ENCODE results near the gene ADARB1.

- no peak for TF ChIP-seq CTCF (conservative IDR thresholded peaks at IDR 0.05; ENCODE audit: low read depth, low read length)
- no peak for TF ChIP-seq USF2 (IDR thresholded peaks at IDR 0.05; ENCODE audit: low read depth, low read length)
- no peak for TF ChIP-seq RCOR1 (IDR thresholded peaks at IDR 0.05; ENCODE audit: insufficient replicate concordance, low read length)
- TF ChIP-seq MAFK (IDR thresholded peaks at IDR 0.05; ENCODE audit: low read depth, low read length): no peak
- no peak for TF ChIP-seq MXI1 (IDR thresholded peaks at IDR 0.05; ENCODE audit: borderline replicate concordance, low read depth, low read length)
- no peak for TF ChIP-seq NFE2L2 (IDR thresholded peaks at IDR 0.05; ENCODE audit: low read depth, low read length)
- TF ChIP-seq RAD21 (IDR thresholded peaks at IDR 0.05; ENCODE audit: low read length): no peak
- TF ChIP-seq BHLHE40 (IDR thresholded peaks at IDR 0.05; ENCODE audit: low read depth, low read length): no peak
- no peak for TF ChIP-seq POLR2A (IDR thresholded peaks at IDR 0.05; ENCODE audit: low read depth, low read length)
- no peak for TF ChIP-seq RFX5 (IDR thresholded peaks at IDR 0.05; ENCODE audit: low read depth, low read length)
- no peak for TF ChIP-seq CEBPB (IDR thresholded peaks at IDR 0.05; ENCODE audit: low read depth, low read length)
- no peak for TF ChIP-seq SMC3 (IDR thresholded peaks at IDR 0.05; ENCODE audit: low read depth, low read length)
- TF ChIP-seq CHD1 (IDR thresholded peaks at IDR 0.05; ENCODE audit: low read depth, low read length): no peak
- TF ChIP-seq, protein P1, sequence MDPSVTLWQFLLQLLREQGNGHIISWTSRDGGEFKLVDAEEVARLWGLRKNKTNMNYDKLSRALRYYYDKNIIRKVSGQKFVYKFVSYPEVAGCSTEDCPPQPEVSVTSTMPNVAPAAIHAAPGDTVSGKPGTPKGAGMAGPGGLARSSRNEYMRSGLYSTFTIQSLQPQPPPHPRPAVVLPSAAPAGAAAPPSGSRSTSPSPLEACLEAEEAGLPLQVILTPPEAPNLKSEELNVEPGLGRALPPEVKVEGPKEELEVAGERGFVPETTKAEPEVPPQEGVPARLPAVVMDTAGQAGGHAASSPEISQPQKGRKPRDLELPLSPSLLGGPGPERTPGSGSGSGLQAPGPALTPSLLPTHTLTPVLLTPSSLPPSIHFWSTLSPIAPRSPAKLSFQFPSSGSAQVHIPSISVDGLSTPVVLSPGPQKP (IDR thresholded peaks at IDR 0.05; ENCODE audit: borderline replicate concordance, low read depth, low read length): no peak
Measured at GRCh38 chr21:45251635-45252447, 177.5 kb downstream of the ADARB1 start.

Data from IMR-90 (cell line).